CMK (cell line): ENCODE results near the gene BUB3.

ENCODE experiments used
- DNase-seq: peaks from one replicate; pipeline ENCODE4 v3.0.0-alpha.2; 2010; ENCODE audit warnings: low read depth

BUB3 gene

GRCh38 chr10:123204127-123204461 is 49.9 kb downstream of the BUB3 start:
- DNase-seq: no peak

DNA sequence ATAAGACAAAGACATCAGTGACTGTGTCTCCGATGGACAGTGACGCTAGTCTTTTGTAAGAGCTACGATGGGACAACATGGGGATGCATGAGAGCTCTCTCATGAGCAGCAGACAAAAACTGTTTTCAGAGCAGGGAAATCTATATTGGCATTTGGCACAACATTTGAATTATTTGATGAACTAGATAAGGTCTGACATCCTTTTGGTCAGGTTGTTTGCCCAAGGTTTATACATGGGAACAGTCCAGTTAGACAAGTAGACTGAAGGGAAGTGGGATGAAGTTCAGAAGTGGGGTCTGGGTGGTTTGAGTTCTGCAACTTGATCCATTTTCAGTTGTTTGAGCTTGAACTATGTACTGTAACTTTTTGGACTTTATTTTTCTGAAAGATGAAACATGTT is 50.8 kb downstream of the BUB3 start:
- no peak for DNase-seq

DNA sequence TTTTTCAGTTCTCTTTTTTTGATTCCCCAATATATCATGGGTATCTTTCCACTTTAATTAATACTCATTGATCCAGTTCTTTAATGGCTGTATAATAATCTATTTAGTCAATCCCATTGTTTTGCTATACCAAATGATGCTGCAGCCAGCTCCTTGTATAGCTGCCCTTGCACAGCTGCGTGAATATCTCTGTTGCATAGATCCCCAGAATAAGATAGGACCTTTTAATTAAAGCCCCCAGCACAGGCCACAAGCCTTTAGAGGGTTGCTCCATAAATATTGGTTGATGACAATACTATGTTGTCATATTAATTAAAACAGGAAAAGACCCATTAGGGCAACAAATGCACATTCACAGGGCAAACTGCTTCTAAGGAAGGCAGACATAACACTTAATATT is 57.9 kb downstream of the BUB3 start:
- DNase-seq: no peak

- DNase-seq: no peak
These were observed 58.4 kb downstream of the BUB3 start for GRCh38 chr10:123212640-123213039.

- no peak for DNase-seq
These were observed 59.0 kb downstream of the BUB3 start for GRCh38 chr10:123213192-123213591.
